Measurements from ENCODE around the gene RBCK1. TPM values are rescaled to one million over a fixed set of nuclear protein-coding genes. Genes with fewer than 3 reads are reported as not detected.
A peak's percentile ranks its signal among the peaks of the same experiment; 100 is the strongest.

Gene RBCK1
- total RNA-seq, 1 experiment from 2014 or later = 96.6 TPM

GRCh38 chr20:478949-479429 is 70.9 kb downstream of the RBCK1 start:
- peak; percentile 90 for DNase-seq
- H3K27ac ChIP-seq (ENCODE audit: low read length) = no peak overlapping the region

GRCh38 chr20:479487-479886 is 71.4 kb downstream of the RBCK1 start:
- 0 out of 2 replicates have a peak, but pooled peaks cover 4% of the 10 kb centered on the region for H4K20me1 ChIP-seq (ENCODE audit: insufficient read depth, low read depth, low read length)
- no peaks in the 10 kb centered on the region for H3K4me1 ChIP-seq (ENCODE audit: low read length)
- H3K79me2 ChIP-seq (ENCODE audit: low read length) = no peaks in the 10 kb centered on the region
- H3K27ac ChIP-seq (ENCODE audit: low read length) = no peak overlapping the region
- H3K9me2 ChIP-seq (replicated peaks; ENCODE audit: insufficient read depth, low read length) = no peaks in the 10 kb centered on the region
- H3K4me2 ChIP-seq (ENCODE audit: low read depth, low read length, poor library complexity, severe bottlenecking) = no peak overlapping the region
- no peak overlapping the region for H3K9ac ChIP-seq (ENCODE audit: low read length)
- H3K4me3 ChIP-seq (ENCODE audit: low read length) = no peak overlapping the region
- DNase-seq = no peak
- H3K36me3 ChIP-seq (ENCODE audit: insufficient read depth, low read length) = peaks cover 30% of the 10 kb centered on the region
- no peaks in the 10 kb centered on the region for H3K27me3 ChIP-seq (ENCODE audit: low read length)
- H3K9me3 ChIP-seq (ENCODE audit: low read length) = no peaks in the 10 kb centered on the region
- no peak overlapping the region for H2AFZ ChIP-seq (ENCODE audit: low read length)

More at GRCh38 chr20:478949-479429, 70.9 kb downstream of the RBCK1 start:
- Histone ChIP-seq H3K4me3 (ENCODE audit: low read length) (no peak overlapping the region), H3K79me2 (ENCODE audit: low read length) (no peaks in the 10 kb centered on the region), H4K20me1 (ENCODE audit: insufficient read depth, low read depth, low read length) (0 out of 2 replicates have a peak, but pooled peaks cover 4% of the 10 kb centered on the region), H3K4me2 (ENCODE audit: low read depth, low read length, poor library complexity, severe bottlenecking) (no peak overlapping the region), H3K27me3 (ENCODE audit: low read length) (no peaks in the 10 kb centered on the region), H3K36me3 (ENCODE audit: insufficient read depth, low read length) (peaks cover 30% of the 10 kb centered on the region), H3K9me3 (ENCODE audit: low read length) (no peaks in the 10 kb centered on the region), H2AFZ (ENCODE audit: low read length) (no peak overlapping the region), H3K4me1 (ENCODE audit: low read length) (no peaks in the 10 kb centered on the region), H3K9ac (ENCODE audit: low read length) (no peak overlapping the region), H3K9me2 (replicated peaks; ENCODE audit: insufficient read depth, low read length) (no peaks in the 10 kb centered on the region)

GRCh38 chr20:480044-480443 is 71.9 kb downstream of the RBCK1 start:
- H3K27ac ChIP-seq (ENCODE audit: low read length) = no peak overlapping the region
- no peak overlapping the region for H2AFZ ChIP-seq (ENCODE audit: low read length)
- no peak overlapping the region for H3K4me2 ChIP-seq (ENCODE audit: low read depth, low read length, poor library complexity, severe bottlenecking)
- H3K27me3 ChIP-seq (ENCODE audit: low read length) = no peaks in the 10 kb centered on the region
- peaks cover 31% of the 10 kb centered on the region for H3K36me3 ChIP-seq (ENCODE audit: insufficient read depth, low read length)
- no peaks in the 10 kb centered on the region for H3K9me2 ChIP-seq (replicated peaks; ENCODE audit: insufficient read depth, low read length)
- H4K20me1 ChIP-seq (ENCODE audit: insufficient read depth, low read depth, low read length) = 0 out of 2 replicates have a peak, but pooled peaks cover 4% of the 10 kb centered on the region
- H3K4me3 ChIP-seq (ENCODE audit: low read length) = no peak overlapping the region
- no peaks in the 10 kb centered on the region for H3K9me3 ChIP-seq (ENCODE audit: low read length)
- no peaks in the 10 kb centered on the region for H3K79me2 ChIP-seq (ENCODE audit: low read length)
- H3K4me1 ChIP-seq (ENCODE audit: low read length) = no peaks in the 10 kb centered on the region
- no peak overlapping the region for H3K9ac ChIP-seq (ENCODE audit: low read length)
- DNase-seq = no peak

GRCh38 chr20:481167-481566 is 73.1 kb downstream of the RBCK1 start:
- DNase-seq = no peak
- H3K79me2 ChIP-seq (ENCODE audit: low read length) = no peaks in the 10 kb centered on the region
- H3K36me3 ChIP-seq (ENCODE audit: insufficient read depth, low read length) = peaks cover 33% of the 10 kb centered on the region
- no peaks in the 10 kb centered on the region for H3K9me3 ChIP-seq (ENCODE audit: low read length)
- H3K9me2 ChIP-seq (replicated peaks; ENCODE audit: insufficient read depth, low read length) = no peaks in the 10 kb centered on the region
- H4K20me1 ChIP-seq (ENCODE audit: insufficient read depth, low read depth, low read length) = 0 out of 2 replicates have a peak, but pooled peaks cover 4% of the 10 kb centered on the region
- no peaks in the 10 kb centered on the region for H3K4me1 ChIP-seq (ENCODE audit: low read length)
- no peaks in the 10 kb centered on the region for H3K27me3 ChIP-seq (ENCODE audit: low read length)
- H3K4me3 ChIP-seq (ENCODE audit: low read length) = no peak overlapping the region
- H3K4me2 ChIP-seq (ENCODE audit: low read depth, low read length, poor library complexity, severe bottlenecking) = no peak overlapping the region
- H3K9ac ChIP-seq (ENCODE audit: low read length) = no peak overlapping the region
- H2AFZ ChIP-seq (ENCODE audit: low read length) = no peak overlapping the region
- no peak overlapping the region for H3K27ac ChIP-seq (ENCODE audit: low read length)

Small RNAs within 50 kb of the gene (small RNA-seq; reads per million reads assigned to genes)
- not detected for gene RF00019

Other genes with a start within 250 kb of the RBCK1 start
- gene DEFB128, start 218.6 kb upstream of the RBCK1 start, total RNA-seq (2014; rRNA removed; shearing (Covaris generic); ENCODE audit: low replicate concordance) = not detected in 2 replicates
- not detected in 2 replicates for gene DEFB129, start 181.0 kb upstream of the RBCK1 start, total RNA-seq (2014; rRNA removed; shearing (Covaris generic); ENCODE audit: low replicate concordance)
- gene DEFB132, start 150.6 kb upstream of the RBCK1 start, total RNA-seq (2014; rRNA removed; shearing (Covaris generic); ENCODE audit: low replicate concordance) = 0.22 TPM in 1 of 2 replicates, not detected in the other
- gene C20orf96, start 117.5 kb upstream of the RBCK1 start, total RNA-seq (2014; rRNA removed; shearing (Covaris generic); ENCODE audit: low replicate concordance) = 1.8 and 2.0 TPM in 2 replicates
- gene ZCCHC3, start 110.7 kb upstream of the RBCK1 start, total RNA-seq (2014; rRNA removed; shearing (Covaris generic); ENCODE audit: low replicate concordance) = 20.6 and 22.2 TPM in 2 replicates
- gene SOX12, start 82.7 kb upstream of the RBCK1 start, total RNA-seq (2014; rRNA removed; shearing (Covaris generic); ENCODE audit: low replicate concordance) = 8.3 and 18.0 TPM in 2 replicates
- 18.2 and 28.3 TPM in 2 replicates for gene NRSN2, start 61.2 kb upstream of the RBCK1 start, total RNA-seq (2014; rRNA removed; shearing (Covaris generic); ENCODE audit: low replicate concordance)
- gene TRIB3, start 27.5 kb upstream of the RBCK1 start, total RNA-seq (2014; rRNA removed; shearing (Covaris generic); ENCODE audit: low replicate concordance) = 122 and 197 TPM in 2 replicates
- gene TBC1D20, start 54.2 kb downstream of the RBCK1 start, total RNA-seq (2014; rRNA removed; shearing (Covaris generic); ENCODE audit: low replicate concordance) = 26.1 and 33.9 TPM in 2 replicates
- gene CSNK2A1, start 135.5 kb downstream of the RBCK1 start, total RNA-seq (2014; rRNA removed; shearing (Covaris generic); ENCODE audit: low replicate concordance) = 91.3 and 148 TPM in 2 replicates
- gene TCF15, start 202.0 kb downstream of the RBCK1 start, total RNA-seq (2014; rRNA removed; shearing (Covaris generic); ENCODE audit: low replicate concordance) = not detected in 2 replicates
- 1.0 and 3.0 TPM in 2 replicates for gene SRXN1, start 244.9 kb downstream of the RBCK1 start, total RNA-seq (2014; rRNA removed; shearing (Covaris generic); ENCODE audit: low replicate concordance)